NCI-H510A treated with DMSO at 0.1 percent for 48 hours (cell line): ENCODE data around the gene MRGPRD.
"Not testable (repeated sequence)": the region's sequence is repeated elsewhere in the genome, so short reads cannot be mapped to it uniquely, and the experiment has no call there.

Experiments used
- DNase-seq: peaks from one replicate; lab custom pipeline; 2025; lab: John Stamatoyannopoulos, UW

MRGPRD gene

DNA sequence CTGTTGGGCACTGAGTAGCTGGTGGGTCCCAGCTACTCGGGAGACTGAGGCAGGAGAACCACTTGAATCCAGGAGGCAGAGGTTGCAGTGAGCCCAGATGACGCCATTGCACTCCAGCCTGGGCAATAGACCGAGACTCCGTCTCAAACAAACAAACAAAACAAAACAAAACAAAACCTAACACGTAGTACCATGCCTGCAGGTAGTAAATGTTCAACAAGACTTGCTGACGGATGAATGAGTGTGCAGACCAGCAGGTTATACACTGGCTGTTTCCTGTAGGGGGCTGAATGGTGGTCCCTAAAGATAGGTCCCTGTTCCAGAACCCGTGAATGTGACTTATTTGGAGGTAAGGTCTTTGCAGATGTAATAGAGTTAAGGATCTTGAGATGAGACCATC lies 12.8 kb upstream of the MRGPRD start:
- DNase-seq, result no peak

GRCh38 chr11:68992743-68993255 lies 12.0 kb upstream of the MRGPRD start:
- DNase-seq, result no peak

DNA sequence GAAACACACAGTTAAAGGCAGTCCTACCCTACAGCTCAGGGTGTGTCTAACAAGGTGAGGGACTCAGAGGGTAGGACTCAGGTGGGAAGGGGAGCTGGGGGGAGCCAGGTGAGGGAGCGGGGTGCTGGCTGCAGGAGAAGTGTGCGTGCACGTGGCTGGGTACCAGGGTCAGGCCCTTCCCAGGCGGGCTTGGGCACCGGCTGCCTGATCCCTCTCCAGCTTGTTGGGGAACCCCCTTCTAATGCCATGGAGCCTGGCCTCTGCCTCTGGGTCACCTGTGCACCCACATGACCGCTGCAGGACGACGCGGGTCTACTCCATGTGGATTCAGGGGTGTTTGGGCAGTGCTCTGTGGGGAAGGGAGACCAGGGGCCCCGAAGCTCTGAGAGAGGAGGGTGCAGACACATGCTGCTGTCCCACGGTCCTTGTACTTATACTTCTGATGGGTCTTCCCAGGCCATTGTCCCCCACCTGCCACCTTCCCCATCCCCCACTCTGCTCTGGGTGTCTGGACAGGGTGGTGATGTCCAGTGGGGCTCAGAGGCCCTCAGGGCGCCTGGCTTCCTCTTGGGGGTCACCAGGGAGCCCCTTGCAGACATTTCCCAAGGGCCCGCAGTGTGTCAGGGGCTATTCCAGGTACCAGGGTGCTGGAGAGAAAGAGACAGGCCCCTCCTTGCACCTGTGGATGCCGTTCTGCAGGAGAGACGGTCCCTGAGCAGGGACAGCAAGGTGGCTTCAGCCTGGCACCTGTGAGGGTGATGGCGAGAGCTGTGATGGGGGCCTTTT lies 10.4 kb upstream of the MRGPRD start:
- no peak for DNase-seq

DNA sequence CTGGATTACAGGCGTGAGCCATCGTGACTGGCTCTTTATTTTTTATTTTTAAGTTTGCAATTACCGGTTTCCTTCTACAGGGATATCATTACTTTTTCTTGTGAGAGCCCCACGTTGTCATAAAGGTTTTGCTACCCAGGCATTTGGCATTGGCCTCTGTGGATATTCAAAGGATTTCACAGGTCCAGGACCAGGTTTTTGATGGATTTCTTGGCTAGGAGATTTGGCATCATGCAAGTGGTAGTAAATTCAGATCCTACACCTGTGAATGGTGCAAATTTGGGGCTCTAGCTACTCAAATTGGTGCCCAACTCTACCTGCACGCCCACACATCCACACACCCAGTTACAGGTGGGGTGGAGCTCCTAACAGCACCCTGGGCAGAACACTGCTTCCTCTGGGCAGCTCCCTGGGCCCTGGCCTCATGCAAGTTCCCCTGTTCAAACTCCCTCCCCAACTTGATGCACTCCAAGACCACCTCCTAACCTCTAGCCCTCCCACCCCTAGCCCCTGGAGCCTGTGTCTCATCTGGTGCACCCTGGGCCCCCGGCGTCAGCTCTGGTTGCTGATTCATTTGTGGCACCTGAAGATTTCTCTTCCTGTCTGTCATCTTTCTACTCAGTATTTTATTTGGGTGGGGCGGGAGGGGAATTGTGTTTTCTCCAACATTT lies 9.3 kb upstream of the MRGPRD start:
- DNase-seq, result no peak

- DNase-seq, result no peak
Observed at GRCh38 chr11:68988491-68988890, 7.7 kb upstream of the MRGPRD start.

- DNase-seq, result no peak
Observed at GRCh38 chr11:68987211-68987610, 6.4 kb upstream of the MRGPRD start.

- DNase-seq, result no peak
Observed at GRCh38 chr11:68983801-68984200, 3.0 kb upstream of the MRGPRD start.

- DNase-seq, result no peak
Observed at GRCh38 chr11:68982134-68982533, 1.3 kb upstream of the MRGPRD start.

DNA sequence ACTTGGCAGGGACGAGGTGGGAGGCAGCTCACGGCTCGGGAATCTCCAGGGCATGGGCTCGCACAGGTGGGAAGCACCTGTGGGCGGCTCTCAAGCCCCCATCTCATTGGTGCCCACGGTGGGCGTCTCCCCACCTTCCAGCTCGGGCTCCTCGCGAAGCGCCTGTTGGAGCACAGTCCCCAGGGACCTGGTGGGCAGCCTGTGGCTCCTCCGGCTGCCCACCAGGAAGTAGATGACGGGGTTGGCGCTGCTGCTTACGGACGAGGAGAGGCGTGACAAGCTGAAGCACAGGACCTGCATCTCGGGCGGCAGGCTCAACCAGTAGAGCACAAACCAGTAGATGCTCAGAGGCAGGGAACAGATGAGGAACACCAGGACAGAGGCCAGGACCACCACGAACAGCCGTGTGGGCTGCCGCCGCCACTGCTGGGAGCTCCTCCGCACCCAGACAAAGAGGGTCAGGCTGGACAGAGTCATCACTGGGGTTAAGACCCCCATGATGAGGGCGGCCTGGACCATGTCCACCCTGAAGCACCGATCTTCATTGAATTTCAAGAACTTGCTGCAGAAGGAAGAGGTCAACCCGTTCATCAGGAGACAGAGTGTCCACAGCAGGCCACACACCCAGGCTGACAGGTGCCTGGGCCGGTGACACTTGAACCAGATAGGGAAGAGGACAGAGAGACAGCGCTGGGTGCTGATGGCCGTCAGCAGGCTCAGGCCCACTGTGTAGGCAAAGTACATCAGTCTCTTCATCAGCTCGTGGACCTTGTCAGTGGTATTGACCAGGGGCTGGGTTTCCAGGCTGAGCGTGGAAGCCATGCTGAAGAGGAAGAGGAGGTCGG lies 633 bp downstream of the MRGPRD start:
- DNase-seq, result no peak

DNA sequence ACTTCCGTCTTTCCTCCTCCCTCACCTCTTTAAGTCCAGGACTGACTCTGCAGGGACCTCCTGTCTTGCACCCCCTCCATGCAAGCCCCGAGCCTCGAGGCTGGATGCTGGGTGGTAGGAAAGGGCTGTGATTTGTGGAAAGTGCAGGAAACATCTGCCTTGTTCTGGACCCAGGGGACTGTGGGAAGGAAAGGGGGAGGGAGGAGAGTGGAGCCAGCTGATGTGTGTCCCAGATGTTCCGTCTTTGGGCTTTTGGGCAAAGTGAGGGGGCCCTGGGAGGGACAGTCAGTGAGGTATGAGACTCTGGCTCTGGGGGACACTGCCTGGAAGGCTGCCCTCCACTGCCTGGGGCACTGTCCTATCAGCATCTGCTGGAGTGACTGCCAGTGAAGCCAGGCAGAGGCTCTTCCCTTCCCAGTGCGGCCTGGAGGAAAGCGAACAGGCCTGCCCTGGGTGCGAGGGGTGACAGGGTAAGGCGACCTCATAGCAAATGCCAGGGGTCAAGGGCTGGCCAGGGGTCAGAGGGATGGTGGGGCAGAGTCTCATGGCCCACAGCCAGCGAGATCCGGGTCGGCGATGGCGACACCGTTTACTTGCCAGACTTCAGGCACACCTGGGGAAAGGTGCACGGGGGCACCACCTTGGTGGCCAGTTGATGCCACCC lies 1.7 kb downstream of the MRGPRD start:
- DNase-seq, result no peak

GRCh38 chr11:68978626-68978930 lies 2.2 kb downstream of the MRGPRD start:
- DNase-seq, result no peak

DNA sequence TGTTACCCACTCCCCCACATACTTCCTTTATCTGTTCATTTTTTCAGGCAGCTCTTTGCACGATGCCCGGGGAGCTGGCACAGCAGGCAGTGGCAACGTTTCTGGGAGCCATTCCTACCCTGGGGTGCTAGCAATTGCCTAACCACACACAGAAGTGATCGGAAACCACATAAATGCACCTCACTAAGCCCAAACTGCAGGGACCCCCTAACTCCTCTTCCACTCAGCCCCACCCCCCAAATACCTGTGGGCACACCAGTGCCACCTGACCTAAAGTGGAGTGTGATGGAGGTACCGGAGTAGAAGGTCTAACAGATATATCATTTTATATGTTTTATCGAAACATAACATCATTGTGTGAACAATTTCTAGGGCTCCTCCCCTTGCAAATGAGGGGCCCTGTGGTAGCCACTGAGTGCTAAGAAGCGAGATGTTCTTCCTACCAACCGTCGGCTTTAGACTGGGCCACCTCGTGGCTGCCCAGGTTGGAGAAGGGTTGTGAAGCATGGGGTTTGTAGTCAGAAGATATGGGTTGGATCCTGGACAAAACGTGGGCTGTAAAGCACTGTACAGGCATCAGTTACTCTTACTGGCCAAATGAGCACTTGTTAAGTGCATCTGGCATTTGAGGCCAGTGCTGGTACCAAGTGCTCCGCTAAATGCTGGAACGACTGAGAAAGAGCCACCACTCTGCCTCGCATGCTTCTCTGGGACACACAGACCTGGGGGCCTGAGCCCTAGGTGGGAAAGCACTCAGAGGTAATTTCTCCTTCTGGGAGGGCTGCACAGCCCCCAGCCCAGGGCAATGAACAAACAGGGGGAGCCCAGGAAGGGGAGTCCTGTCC lies 2.8 kb downstream of the MRGPRD start:
- no peak for DNase-seq

DNA sequence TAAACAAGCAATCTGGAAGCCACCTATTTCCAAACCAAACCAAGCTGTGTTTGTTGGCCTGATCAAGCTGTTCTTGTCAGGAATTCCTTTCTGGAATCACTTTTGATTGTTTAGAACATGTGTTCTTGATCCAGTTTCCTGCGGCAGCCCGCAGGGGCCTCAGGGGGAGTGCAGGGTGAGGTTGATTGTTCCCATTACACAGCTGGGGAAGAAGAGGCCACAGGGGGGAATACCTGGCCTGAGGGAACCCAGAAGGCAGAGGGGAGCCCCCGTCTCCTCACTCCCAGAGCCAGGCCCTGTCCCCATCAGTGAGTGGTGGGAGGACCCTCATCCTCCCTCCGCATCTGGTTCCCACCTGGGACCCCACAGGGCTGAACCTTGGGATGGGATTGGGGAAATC lies 4.2 kb downstream of the MRGPRD start:
- DNase-seq, result no peak

DNA sequence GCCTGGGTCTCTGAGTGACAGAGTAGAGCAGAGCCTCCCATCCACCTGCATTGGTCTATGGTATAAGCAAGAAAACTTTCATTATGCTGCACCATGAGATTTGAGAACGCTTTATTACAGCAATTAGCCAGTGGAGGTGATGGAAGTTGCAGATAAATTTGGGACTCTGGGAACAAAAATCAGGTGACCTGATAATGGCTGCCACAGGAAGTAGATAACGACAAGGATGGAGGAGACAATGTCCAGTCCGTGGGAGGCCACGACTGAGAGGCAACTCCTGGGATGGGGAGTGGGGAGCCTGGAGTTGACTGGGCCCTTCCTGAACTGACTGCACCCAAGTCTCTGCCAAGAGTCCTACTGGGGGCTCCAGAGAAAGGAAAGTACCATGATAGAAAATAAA lies 4.7 kb downstream of the MRGPRD start:
- no peak for DNase-seq

DNA sequence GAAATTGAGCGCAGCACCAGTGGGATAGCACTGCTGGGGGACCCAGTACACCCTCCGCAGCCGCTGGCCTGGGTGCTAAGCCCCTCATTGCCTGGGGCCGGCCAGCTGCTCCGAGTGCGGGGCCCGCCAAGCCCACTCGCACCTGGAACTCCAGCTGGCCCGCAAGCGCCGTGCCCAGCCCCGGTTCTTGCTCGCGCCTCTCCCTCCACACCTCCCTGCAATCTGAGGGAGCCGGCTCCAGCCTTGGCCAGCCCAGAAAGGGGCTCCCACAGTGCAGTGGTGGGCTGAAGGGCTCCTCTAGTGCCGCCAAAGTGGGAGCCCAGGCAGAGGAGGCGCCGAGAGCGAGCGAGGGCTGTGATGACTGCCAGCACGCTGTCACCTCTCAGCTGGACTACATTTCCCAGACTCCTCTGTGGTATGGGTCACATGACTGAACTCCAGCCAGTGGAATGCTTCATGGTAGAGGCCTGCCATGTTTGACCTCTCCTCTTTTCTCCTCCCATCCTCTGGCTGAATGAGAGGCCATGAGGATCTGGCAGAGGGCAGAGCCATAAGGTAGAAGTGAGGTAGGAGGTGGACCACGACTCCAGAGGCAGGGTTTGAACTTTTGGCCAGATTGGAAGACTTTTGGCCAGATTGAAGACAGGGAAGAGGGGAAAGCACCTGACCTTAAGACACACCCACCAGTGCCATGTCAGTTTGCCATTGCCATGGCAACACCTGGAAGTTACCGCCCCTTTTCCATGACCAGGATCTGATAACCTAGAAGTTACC lies 6.2 kb downstream of the MRGPRD start:
- DNase-seq, result no peak

DNA sequence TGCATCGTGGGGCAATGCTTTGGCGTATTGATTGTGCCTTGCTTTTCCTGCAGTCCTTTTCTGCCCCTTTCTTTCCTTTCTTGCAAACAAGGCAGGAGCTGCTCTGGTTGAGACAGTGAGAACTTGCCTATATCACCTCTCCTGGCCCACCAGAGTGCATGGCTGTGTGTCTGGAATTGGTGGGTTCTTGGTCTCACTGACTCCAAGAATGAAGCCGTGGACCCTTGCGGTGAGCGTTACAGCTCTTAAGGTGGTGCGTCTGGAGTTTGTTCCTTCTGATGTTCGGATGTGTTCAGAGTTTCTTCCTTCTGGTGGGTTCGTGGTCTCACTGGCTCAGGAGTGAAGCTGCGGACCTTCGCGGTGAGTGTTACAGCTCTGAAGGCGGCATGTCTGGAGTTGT lies 7.1 kb downstream of the MRGPRD start:
- DNase-seq, result not testable (repeated sequence)

DNA sequence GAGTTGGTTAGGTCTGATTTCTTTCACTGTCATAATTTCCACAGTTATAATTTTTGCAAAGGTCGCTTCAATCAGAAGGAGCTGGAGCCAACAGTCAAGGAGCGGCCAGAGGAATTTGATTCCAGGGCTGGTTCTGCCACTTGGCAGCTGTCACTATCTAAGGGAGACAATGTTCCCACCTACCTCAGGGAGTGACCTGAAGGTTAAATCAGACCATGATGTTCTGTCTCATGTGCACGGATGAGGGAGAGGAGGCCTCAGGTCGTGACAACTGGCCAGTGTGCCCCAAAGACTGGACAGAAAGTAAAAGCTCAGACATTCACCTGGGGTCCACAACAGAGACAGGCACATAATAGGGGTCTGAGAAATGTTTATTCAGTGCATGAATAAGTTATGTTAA lies 7.6 kb downstream of the MRGPRD start:
- no peak for DNase-seq

DNA sequence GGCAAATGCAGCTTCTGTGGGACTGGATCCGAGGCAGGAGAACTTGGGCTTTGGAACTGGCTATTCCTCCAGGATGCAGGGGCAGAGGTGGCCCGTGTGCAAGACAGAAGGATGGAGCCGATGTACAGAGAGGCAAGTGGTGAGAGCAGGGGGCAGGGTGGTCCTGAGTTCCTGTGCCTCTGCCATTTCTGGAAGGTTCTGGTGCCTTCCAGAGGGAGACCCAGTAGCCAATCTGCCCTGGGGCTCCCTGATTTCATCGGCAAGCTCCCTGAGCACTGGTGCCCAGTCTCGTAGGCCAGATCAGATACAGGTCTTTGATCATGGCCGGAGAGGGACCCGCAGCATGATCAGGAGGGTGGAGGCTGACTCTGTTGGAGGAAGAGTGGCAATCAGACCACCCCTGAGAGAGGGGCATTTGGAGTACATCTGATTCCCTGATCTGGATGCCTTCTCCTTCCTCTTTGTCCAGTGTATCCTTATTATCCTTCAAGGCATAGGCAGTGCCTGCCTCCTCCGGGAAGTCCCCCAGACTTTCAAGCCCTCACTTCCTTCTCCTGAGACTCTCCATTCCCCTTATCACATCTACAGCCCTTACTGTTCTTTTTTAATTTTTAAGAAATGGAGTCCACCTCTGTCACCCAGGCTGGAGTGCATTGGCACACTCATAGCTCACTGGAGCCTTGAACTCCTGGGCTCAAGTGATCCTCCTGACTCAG lies 9.7 kb downstream of the MRGPRD start:
- DNase-seq, result no peak

DNA sequence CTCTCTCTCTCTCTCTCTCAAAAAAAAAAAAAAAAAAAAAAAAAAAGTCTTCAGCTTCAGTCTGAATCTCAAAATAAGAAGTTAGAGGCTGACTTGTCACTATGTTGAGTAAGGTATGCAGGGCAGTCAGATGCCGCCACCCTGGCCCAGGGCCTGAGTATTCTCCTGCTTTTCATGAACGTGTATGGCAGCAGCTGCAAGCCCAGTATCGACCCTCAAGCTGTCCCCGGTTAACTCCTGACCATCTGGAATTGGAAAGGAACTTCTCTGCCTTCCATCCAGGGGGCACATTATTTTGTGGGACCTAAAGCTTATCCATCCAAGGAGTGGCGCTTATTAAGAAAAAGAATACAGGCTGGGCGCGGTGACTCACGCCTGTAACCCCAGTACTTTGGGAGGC lies 11.4 kb downstream of the MRGPRD start:
- no peak for DNase-seq
